ENCODE data around the gene C3orf22. TPM values are rescaled to one million over a fixed set of nuclear protein-coding genes. Genes with fewer than 3 reads are reported as not detected.

The C3orf22 gene
- total RNA-seq, 3 donors from 2014 or later (not counting 1 experiment from before 2014, with no cell fraction given): not detected

GRCh38 chr3:126546013-126546412, 12.7 kb downstream of the C3orf22 start:
- TF ChIP-seq CTCF (IDR thresholded peaks at IDR 0.05): no peak
- Histone ChIP-seq H3K4me3 (ENCODE audit: low read length) (no peak overlapping the region), H3K9me3 (ENCODE audit: control insufficient read depth, insufficient read depth, low read length) (no peaks in the 10 kb centered on the region), H3K27ac (ENCODE audit: low read length) (no peak overlapping the region), H3K36me3 (ENCODE audit: control insufficient read depth, insufficient read depth, low read length) (no peaks in the 10 kb centered on the region), H3K27me3 (ENCODE audit: control insufficient read depth, insufficient read depth, low read length) (no peaks in the 10 kb centered on the region), H3K4me1 (ENCODE audit: control insufficient read depth, insufficient read depth, low read length) (no peaks in the 10 kb centered on the region)
- peaks cover 3% of the 10 kb centered on the region in 2 donors for H3K4me1 Mint-ChIP-seq
- no peaks in the 10 kb centered on the region for H3K9me3 Mint-ChIP-seq
- H3K27ac Mint-ChIP-seq: no peak overlapping the region
- H3K4me3 Mint-ChIP-seq: no peak overlapping the region
- 94% methylated on average over 6 of the region's 6 CpGs for WGBS (ENCODE audit: insufficient coverage)
- ATAC-seq (no peak), DNase-seq (no peak)
- peaks cover 0 to 10% of the 10 kb centered on the region in 2 donors for H3K27me3 Mint-ChIP-seq (ENCODE audit: low read depth in 2 of 2)
- H3K36me3 Mint-ChIP-seq: no peaks in the 10 kb centered on the region
- intact Hi-C loops (cut with micrococcal nuclease): no loop called here

GRCh38 chr3:126545544-126545943, 13.2 kb downstream of the C3orf22 start:
- H3K27me3 ChIP-seq (ENCODE audit: control insufficient read depth, insufficient read depth, low read length): no peaks in the 10 kb centered on the region
- TF ChIP-seq CTCF (IDR thresholded peaks at IDR 0.05): no peak
- H3K27ac ChIP-seq (ENCODE audit: low read length): no peak overlapping the region
- no peak overlapping the region for H3K27ac Mint-ChIP-seq
- H3K36me3 ChIP-seq (ENCODE audit: control insufficient read depth, insufficient read depth, low read length): no peaks in the 10 kb centered on the region
- no peak for ATAC-seq
- no peaks in the 10 kb centered on the region for H3K36me3 Mint-ChIP-seq
- no peak overlapping the region for H3K4me3 Mint-ChIP-seq
- H3K9me3 Mint-ChIP-seq: no peaks in the 10 kb centered on the region
- no peaks in the 10 kb centered on the region for H3K4me1 ChIP-seq (ENCODE audit: control insufficient read depth, insufficient read depth, low read length)
- peak in 1 of 2 donors; percentile 4 for DNase-seq
- H3K4me1 Mint-ChIP-seq: peaks cover 8% of the 10 kb centered on the region in 2 donors
- H3K9me3 ChIP-seq (ENCODE audit: control insufficient read depth, insufficient read depth, low read length): no peaks in the 10 kb centered on the region
- WGBS (ENCODE audit: insufficient coverage): 70% methylated on average over 5 of the region's 5 CpGs
- H3K27me3 Mint-ChIP-seq (ENCODE audit: low read depth in 2 of 2): peaks cover 3 to 10% of the 10 kb centered on the region in 2 donors
- intact Hi-C loops (cut with micrococcal nuclease): no loop called here
- H3K4me3 ChIP-seq (ENCODE audit: low read length): no peak overlapping the region

- no peak for ATAC-seq
- Mint-ChIP-seq H3K36me3 (no peaks in the 10 kb centered on the region), H3K4me3 (no peak overlapping the region), H3K4me1 (peaks cover 9 to 15% of the 10 kb centered on the region in 2 donors), H3K9me3 (no peaks in the 10 kb centered on the region), H3K27ac (no peak overlapping the region), H3K27me3 (ENCODE audit: low read depth in 2 of 2) (peaks cover 7 to 10% of the 10 kb centered on the region in 2 donors)
- peak in 1 of 2 donors; percentile 7 for DNase-seq
- Histone ChIP-seq H3K9me3 (ENCODE audit: control insufficient read depth, insufficient read depth, low read length) (no peaks in the 10 kb centered on the region), H3K27me3 (ENCODE audit: control insufficient read depth, insufficient read depth, low read length) (no peaks in the 10 kb centered on the region), H3K36me3 (ENCODE audit: control insufficient read depth, insufficient read depth, low read length) (no peaks in the 10 kb centered on the region), H3K27ac (ENCODE audit: low read length) (no peak overlapping the region), H3K4me1 (ENCODE audit: control insufficient read depth, insufficient read depth, low read length) (no peaks in the 10 kb centered on the region), H3K4me3 (ENCODE audit: low read length) (no peak overlapping the region)
- intact Hi-C loops (cut with micrococcal nuclease): no loop called here
- WGBS (ENCODE audit: insufficient coverage): 59% methylated on average over 7 of the region's 7 CpGs
- no peak for TF ChIP-seq CTCF (IDR thresholded peaks at IDR 0.05)
Observed at GRCh38 chr3:126544596-126545281, 14.0 kb downstream of the C3orf22 start.
